GM12875 (cell line): ENCODE results near the gene ACOT8.

Experiments used
- H3K4me3 ChIP-seq: one replicate; pipeline ENCODE4 v1.5.1; 2011; ENCODE audit warnings: low read depth, low read length, control low read depth
- CTCF ChIP-seq: IDR thresholded peaks from 2 replicates; pipeline ENCODE4 v1.5.1; 2011; ENCODE audit warnings: low read depth, mild to moderate bottlenecking, control low read depth, inconsistent platforms, low read length, moderate library complexity, borderline replicate concordance; ENCODE audit not compliant: insufficient read depth

Gene ACOT8

GRCh38 chr20:45873409-45874103 is 16.4 kb upstream of the ACOT8 start:
- TF ChIP-seq CTCF, result no peak
- no peak overlapping the region for H3K4me3 ChIP-seq

GRCh38 chr20:45872626-45873025 is 15.4 kb upstream of the ACOT8 start:
- TF ChIP-seq CTCF, result no peak
- H3K4me3 ChIP-seq, result no peak overlapping the region

DNA sequence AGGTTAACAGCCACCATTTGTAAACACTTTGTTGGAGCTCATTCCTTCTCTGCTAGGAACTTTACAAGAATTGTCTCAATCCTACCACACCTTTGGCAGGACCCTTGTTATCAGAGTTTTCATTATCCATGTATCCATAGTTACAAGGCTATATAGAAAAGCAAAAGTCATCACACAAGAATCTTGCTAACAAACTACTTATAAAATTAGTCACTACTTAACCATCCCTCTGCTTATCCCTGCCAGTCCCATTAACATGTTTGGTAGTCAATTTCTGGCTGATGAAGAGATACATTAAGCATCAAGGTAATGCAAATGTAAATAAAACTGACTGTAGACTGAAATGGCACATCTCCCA is 10.6 kb upstream of the ACOT8 start:
- no peak for TF ChIP-seq CTCF
- H3K4me3 ChIP-seq, result no peak overlapping the region

DNA sequence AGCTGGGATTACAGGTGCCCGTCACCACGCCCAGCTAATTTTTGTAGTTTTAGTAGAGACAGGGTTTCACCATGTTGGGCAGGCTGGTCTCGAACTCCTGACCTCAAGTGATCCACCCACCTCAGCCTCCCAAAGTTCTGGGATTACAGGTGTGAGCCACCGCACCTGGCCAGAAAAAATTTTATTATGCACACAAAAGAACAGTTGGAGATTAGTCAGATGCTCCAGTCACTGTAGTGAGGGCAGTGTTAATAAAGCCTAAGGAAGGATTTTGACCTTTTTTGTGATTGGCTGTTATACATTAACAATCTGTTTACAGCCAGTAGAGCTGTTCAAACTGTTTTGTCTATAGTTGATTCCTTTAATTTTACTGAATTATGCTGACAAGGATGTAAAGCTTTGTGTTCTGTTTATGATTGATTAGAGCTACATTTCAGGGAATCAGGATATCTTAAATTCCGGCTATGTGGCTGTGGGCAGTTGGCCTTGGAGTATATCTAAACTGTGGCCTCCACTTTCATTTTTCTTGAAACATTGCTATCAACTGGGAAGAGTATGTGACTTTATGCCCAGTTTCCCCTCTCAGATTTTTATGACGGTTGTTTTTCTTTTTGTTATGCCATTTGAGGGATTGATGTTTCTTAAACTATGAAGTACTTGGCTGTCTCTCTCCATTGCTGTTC is 10.1 kb upstream of the ACOT8 start:
- no peak for TF ChIP-seq CTCF
- no peak overlapping the region for H3K4me3 ChIP-seq

DNA sequence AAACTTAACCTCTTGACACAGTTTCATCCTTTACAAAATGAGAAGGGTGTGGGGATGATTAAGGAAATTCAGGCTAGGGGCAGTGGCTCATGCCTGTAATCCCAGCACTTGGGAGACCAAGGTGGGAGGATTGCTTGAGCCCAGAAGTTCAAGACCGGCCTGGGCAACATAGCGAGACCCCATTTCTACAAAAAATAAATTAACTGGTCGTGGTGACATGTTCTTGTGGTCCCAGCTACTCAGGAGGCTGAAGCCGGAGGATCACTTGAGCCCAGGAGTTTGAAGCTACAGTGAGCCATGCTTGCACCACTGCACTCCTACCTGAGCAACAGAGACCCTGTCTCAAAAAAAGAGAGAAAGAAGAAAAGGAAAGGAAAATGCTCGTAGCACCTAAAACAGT is 9.3 kb upstream of the ACOT8 start:
- TF ChIP-seq CTCF, result no peak
- H3K4me3 ChIP-seq, result no peak overlapping the region

DNA sequence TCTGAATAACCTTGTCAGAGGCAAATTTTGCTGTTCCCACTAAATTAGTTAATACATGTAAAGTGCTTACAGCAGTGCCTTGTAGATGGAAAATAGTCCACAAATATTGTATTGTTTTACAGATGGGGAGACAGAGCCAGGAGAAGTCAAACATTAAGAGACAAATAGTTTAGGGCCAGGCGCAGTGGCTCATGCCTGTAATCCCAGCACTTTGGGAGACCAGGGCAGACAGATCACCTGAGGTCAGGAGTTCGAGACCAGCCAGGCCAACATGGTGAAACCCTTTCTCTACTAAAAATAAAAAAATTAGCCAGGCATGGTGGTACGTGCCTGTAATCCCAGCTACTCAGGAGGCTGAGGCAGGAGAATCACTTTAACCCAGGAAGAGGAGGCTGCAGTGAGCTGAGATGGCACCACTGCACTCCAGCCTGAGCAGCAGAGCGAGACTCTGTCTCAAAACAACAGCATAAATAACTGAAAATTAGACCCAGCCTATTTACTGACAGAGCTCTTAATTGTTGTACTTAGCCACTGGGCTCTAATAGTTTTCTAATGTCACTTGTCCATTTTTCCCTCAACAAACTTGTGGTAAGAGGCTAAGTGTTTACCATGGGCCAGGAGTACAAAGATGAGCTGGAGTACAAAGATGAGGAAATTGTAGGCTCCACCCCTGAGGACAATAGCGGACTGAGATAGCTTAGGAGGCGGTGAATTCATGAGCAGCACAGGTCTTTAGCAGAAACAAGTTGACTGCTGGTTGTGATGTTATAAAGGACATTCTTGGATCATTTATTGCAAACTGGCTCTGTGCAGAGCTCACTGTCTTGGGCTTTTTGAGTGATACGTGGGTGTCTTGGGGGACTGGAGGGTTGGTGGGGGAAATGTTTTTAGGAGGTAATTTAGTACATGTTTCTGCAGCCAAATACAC is 6.6 kb upstream of the ACOT8 start:
- H3K4me3 ChIP-seq, result no peak overlapping the region
- TF ChIP-seq CTCF, result no peak
